Measurements from ENCODE around the gene SCARB1. TPM values are rescaled to one million over a fixed set of nuclear protein-coding genes. Genes with fewer than 3 reads are reported as not detected.

SCARB1 gene
- total and polyA plus RNA-seq, 2 of the 13 experiments (the other 11 are each of a cell fraction or from before 2014, with no cell fraction given): 63.4 to 160 TPM

GRCh38 chr12:124828264-124829007 is 35.2 kb downstream of the SCARB1 start (continued):
- TF ChIP-seq ZNF264 (CRISPR knock-in tag; IDR thresholded peaks at IDR 0.05) (no peak), TCF7 (IDR thresholded peaks at IDR 0.05; ENCODE audit: low read depth) (no peak), ZNF563 (CRISPR knock-in tag; IDR thresholded peaks at IDR 0.05) (no peak), ELF3 (CRISPR knock-in tag; IDR thresholded peaks at IDR 0.05) (no peak; the same call in 1 of the 2 replicates), SATB2 (CRISPR knock-in tag; IDR thresholded peaks at IDR 0.05) (no peak), XRCC5 (optimal IDR thresholded peaks at IDR 0.05; ENCODE audit: low read length) (no peak), ZNF772 (CRISPR knock-in tag; IDR thresholded peaks at IDR 0.05) (no peak), TAF1 (CRISPR knock-in tag; IDR thresholded peaks at IDR 0.05) (peak; percentile 44; the same call in 1 of the 2 replicates), ZBTB21 (CRISPR knock-in tag; IDR thresholded peaks at IDR 0.05) (no peak), RNF219 (CRISPR knock-in tag; IDR thresholded peaks at IDR 0.05) (no peak), ZXDC (CRISPR knock-in tag; IDR thresholded peaks at IDR 0.05) (no peak), NR2F6 (IDR thresholded peaks at IDR 0.05) (peak; percentile 55; the same call in 1 of the 2 replicates), NR2F6 (CRISPR knock-in tag; IDR thresholded peaks at IDR 0.05) (0 out of 2 replicates have a peak, but pooled peaks have one; percentile 34), NBN (conservative IDR thresholded peaks at IDR 0.05) (no peak), FOXP1 (IDR thresholded peaks at IDR 0.05) (no peak), FOXP1 (CRISPR knock-in tag; IDR thresholded peaks at IDR 0.05) (no peak), TEAD3 (CRISPR knock-in tag; optimal IDR thresholded peaks at IDR 0.05; ENCODE audit: borderline replicate concordance) (peak; percentile 88), ZBTB2 (CRISPR knock-in tag; IDR thresholded peaks at IDR 0.05; ENCODE audit: low read depth) (no peak), ZNF678 (CRISPR knock-in tag; IDR thresholded peaks at IDR 0.05) (no peak), ETV6 (CRISPR knock-in tag; conservative IDR thresholded peaks at IDR 0.05) (no peak), NFIC (IDR thresholded peaks at IDR 0.05; ENCODE audit: low read length) (no peak), PREB (CRISPR knock-in tag; IDR thresholded peaks at IDR 0.05) (no peak), ZKSCAN5 (CRISPR knock-in tag; IDR thresholded peaks at IDR 0.05) (no peak), RFXAP (CRISPR knock-in tag; IDR thresholded peaks at IDR 0.05; ENCODE audit: borderline replicate concordance) (no peak)
